Measurements from ENCODE around the gene ATP8A2.

Gene ATP8A2

GRCh38 chr13:25384758-25385410, 13.1 kb downstream of the ATP8A2 start:
- DNase-seq (ENCODE audit: low spot score): no peak

- no peak for DNase-seq (ENCODE audit: low spot score)
Observed at GRCh38 chr13:25391932-25392331, 20.2 kb downstream of the ATP8A2 start.

- no peak for DNase-seq (ENCODE audit: low spot score)
Observed at GRCh38 chr13:25394402-25395060, 22.8 kb downstream of the ATP8A2 start.

- no peak for DNase-seq (ENCODE audit: low spot score)
Observed at GRCh38 chr13:25397763-25398162, 26.0 kb downstream of the ATP8A2 start.

GRCh38 chr13:25400925-25401324, 29.2 kb downstream of the ATP8A2 start:
- no peak for DNase-seq (ENCODE audit: low spot score)

- no peak for DNase-seq (ENCODE audit: low spot score)
Observed at GRCh38 chr13:25401958-25402357, 30.2 kb downstream of the ATP8A2 start.

GRCh38 chr13:25406377-25406776, 34.6 kb downstream of the ATP8A2 start:
- DNase-seq (ENCODE audit: low spot score): no peak

- no peak for DNase-seq (ENCODE audit: low spot score)
Observed at GRCh38 chr13:25409938-25410337, 38.2 kb downstream of the ATP8A2 start.

GRCh38 chr13:25415241-25415640, 43.5 kb downstream of the ATP8A2 start:
- no peak for DNase-seq (ENCODE audit: low spot score)

- no peak for DNase-seq (ENCODE audit: low spot score)
Observed at GRCh38 chr13:25417535-25417934, 45.8 kb downstream of the ATP8A2 start.

- no peak for DNase-seq (ENCODE audit: low spot score)
Observed at GRCh38 chr13:25420161-25420560, 48.4 kb downstream of the ATP8A2 start.

GRCh38 chr13:25421612-25422011, 49.8 kb downstream of the ATP8A2 start:
- no peak for DNase-seq (ENCODE audit: low spot score)

- DNase-seq (ENCODE audit: low spot score): no peak
Observed at GRCh38 chr13:25422153-25422552, 50.4 kb downstream of the ATP8A2 start.

GRCh38 chr13:25423831-25424230, 52.1 kb downstream of the ATP8A2 start:
- no peak for DNase-seq (ENCODE audit: low spot score)

GRCh38 chr13:25429466-25429865, 57.7 kb downstream of the ATP8A2 start:
- no peak for DNase-seq (ENCODE audit: low spot score)

GRCh38 chr13:25432691-25433090, 60.9 kb downstream of the ATP8A2 start:
- DNase-seq (ENCODE audit: low spot score): no peak

- no peak for DNase-seq (ENCODE audit: low spot score)
Observed at GRCh38 chr13:25440061-25440460, 68.3 kb downstream of the ATP8A2 start.

GRCh38 chr13:25446261-25446660, 74.5 kb downstream of the ATP8A2 start:
- no peak for DNase-seq (ENCODE audit: low spot score)

- DNase-seq (ENCODE audit: low spot score): no peak
Observed at GRCh38 chr13:25447396-25447795, 75.6 kb downstream of the ATP8A2 start.

GRCh38 chr13:25453850-25454365, 82.1 kb downstream of the ATP8A2 start:
- DNase-seq (ENCODE audit: low spot score): no peak

GRCh38 chr13:25455146-25455545, 83.4 kb downstream of the ATP8A2 start:
- DNase-seq (ENCODE audit: low spot score): no peak

- no peak for DNase-seq (ENCODE audit: low spot score)
Observed at GRCh38 chr13:25457566-25457965, 85.8 kb downstream of the ATP8A2 start.

GRCh38 chr13:25462301-25463125, 90.7 kb downstream of the ATP8A2 start:
- no peak for DNase-seq (ENCODE audit: low spot score)
